Activated CD4-positive, alpha-beta T cell treated with anti-CD3 and anti-CD28 coated beads, Interleukin-2, Interleukin-4, amounts not matched to agents 100 ng/mL and 50 ng/mL, durations not matched to agents 16 hours and 8 hours (primary cell): ENCODE measurements around the gene TOM1L2.

Experiments
- DNase-seq: peaks from one replicate; pipeline ENCODE4 v3.0.0-alpha.2; 2020; ENCODE audit warnings: low spot score

Gene TOM1L2

DNA sequence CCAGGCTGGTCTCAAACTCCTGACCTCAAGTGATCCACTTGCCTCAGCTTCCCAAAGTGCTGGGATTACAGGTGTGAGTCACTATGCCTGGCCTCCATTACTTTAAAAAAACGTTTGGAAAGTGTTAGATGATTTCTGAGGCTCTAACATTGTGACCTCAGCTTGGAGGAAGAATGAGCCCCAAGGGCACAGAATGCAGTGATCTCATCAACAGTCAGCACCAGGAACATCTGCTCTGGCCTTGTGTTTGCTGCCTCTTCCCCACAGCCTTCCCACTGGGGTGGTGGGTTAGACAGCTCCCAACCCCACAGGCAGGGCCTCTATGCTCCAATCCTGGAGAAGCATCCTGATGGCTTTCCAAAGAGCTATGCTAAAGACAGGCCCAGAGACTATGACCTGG, 97.7 kb downstream of the TOM1L2 start:
- no peak for DNase-seq

DNA sequence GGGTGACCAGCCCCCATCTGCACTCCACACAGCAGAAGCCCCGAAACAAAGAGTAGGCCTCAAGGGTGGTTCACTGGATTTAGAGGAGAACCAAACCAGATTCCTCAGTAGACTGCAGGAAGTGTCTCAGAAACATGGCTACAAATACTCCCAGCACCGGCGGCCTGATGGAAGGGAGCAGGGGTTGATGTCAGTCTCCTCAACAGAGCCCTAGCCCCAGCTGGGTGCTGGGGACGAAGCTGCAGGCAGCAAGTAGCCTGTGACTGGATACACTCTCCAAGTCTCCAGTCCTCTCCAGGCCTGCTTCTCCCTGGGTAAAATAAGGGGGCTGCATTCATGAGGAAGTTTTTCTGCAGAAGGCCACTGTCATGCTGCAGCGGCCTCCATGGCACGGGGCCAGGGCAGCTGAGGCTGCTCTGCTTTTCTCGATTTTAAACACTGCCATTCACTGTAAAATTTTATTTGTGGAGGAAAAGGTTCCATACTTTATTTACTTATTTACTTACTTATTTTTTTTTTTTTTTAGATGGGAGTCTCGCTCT, 98.7 kb downstream of the TOM1L2 start:
- DNase-seq = no peak

DNA sequence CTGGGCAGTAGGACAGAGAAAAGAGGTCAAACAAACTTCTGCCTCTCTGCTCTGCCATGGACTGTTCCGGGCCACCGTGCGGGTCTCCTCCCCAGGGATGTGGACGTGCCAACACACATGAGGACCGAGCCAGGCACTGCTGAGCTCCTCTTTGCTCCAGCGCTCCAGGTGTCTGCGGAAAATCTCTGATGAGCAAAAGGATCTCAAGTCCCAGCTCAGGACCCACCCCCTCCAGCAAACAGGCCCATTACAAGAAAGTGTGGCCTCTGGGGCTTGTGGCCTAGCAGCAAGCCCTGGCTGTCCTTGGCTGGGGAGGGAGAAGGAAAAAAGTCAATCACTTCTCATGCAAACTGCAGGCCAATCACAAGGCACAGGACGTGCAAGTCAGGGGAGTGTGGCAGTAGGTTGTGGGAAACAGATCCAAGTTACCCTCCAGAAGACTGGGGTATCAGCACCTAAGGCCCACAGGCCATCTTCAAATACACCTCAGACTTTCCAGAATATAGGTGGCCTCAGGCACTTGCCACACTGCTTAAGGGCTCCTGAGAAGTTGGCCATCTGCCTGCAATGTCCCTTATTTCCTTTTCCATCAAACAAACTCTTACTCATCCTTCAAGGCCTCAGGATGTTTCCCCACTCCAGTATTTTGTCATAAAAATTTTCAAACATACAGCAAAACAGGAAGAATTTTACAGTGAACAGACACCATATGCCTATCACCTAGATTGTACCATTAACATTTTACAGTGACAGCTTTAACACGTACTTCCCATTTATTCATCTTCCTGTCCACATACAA, 99.5 kb downstream of the TOM1L2 start:
- no peak for DNase-seq

DNA sequence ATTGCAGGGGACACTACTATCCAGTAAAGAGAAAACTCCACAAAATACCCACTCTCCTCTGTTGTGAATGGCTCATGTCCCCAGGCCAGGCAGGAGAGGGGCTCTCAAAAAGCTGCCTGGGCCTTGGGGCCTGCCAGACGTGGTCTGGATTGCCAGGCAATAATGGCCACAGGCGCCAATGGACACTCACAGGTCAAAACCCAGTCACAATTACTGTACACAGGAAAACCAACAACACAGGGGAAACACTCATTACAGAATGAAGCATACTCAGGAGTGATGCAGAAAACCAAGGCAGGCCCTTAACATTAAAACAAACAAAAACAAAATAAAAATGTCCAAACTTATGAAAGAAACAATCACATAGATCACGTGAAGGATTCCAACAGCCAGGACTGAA, 100.3 kb downstream of the TOM1L2 start:
- no peak for DNase-seq

DNA sequence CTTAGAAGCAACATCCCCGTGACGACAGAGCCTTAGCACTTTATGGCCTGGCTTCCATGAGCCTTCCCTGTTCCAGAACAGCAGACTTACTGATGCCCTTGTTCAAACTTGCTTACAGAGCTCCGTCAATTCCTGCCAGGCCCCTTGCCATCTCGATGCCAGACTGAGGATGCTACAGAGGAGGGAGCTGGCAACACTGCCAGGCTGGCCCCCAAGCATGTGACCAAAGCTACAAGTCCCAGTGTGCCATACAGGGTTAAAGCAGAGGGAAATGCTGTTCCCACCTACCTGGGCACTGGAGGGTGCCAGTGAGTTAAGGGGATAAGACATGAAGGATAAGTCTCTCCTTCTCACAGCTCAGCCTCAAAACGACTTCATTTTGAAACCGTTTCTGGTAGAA, 102.0 kb downstream of the TOM1L2 start:
- no peak for DNase-seq

DNA sequence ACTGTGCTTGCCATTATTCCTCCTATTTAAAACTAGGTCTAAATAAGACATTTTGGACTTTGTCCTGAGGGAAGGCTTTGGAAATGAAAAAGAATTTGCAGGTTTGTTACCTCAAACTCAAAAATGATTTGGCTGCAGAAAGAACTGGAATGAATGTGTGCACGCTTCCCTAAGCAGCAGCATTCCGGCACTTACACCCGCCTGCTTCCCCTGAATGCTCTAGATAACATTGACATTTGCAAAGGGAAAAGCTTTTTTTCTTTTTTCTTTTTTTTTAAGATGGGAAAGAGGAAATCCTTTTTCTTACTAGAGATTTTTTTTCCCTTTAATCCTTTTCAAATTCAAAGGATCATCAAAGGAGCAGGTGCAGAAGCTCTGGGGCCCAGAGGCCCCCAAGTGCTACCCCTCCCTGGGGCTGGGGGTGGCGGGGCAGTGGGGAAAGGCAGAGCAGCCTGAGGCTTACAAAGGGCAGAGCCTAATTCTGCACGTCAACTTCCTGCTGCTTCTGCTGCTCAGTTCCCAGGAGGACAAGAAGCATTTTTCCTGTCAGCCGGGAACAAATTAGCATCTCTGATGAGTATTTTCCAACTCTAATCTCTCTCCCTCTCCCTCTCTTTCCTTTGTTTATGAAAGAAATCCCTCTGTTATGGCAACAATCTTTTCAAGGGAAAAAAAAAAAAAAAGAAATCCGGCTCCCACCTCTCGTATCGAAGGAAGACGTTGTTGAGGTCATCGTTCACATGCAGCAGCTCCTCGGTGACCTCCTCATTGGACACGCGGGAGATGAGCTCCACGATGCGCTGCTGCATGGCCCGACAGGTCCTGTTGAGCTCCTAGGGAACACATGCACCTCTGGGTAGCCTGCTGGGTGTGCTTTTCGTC, 103.3 kb downstream of the TOM1L2 start:
- no peak for DNase-seq

DNA sequence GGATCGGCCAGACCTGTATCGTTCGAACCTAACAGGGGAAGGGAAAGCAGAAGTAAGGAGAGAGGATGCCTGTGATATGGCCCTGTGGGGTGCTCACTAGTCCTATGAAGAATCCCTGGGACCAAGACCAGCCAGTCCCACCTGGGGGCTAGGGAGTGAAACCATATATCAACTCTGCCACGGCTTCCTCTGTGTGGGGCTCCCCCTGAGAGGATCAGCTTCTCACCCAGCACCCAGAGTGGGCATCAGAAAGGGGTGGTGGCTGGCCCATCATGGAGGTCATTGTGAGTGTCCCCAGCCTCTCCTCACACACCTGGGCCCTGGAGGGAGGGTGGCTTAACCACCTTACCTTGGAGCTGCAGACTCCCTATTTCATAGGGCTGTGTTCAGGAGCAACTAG, 105.3 kb downstream of the TOM1L2 start:
- no peak for DNase-seq

DNA sequence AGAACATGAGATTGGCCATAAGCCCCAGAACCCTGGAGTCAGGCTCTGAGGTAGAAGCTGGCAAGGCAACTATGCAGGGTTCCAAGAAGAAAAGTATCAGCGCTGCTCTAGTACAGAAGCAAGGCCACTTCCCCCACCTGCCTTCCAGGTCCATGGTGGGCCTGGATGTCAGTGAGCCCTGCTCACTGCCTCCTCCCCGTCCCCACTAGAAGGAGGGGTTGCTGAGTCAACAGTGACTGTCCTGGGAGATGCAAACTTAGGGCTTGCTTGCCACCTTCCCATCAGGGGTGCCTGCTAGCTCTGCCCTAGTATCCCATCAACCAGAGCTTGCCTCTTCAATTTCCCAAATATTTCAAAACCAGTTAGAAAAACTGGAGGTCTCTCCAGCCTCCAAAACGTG, 105.8 kb downstream of the TOM1L2 start:
- no peak for DNase-seq

DNA sequence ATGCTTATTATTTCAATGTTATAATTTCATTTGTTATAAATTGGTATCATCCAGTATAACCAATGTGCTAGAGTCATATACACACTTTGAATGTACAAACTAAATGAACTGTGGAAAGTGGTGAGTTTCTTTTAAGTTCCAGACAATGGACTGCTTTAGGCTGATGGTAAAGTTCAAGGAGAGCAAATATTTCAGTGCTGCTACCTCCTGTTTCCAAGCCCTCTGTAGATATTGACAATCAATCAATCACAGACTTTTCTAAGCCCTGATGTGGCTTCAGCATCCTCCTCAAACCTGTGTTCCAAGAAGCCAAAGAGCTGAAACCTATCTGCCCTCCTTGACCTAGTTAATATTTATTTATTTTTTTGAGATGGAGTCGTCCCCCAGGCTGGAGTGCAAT, 107.2 kb downstream of the TOM1L2 start:
- no peak for DNase-seq

DNA sequence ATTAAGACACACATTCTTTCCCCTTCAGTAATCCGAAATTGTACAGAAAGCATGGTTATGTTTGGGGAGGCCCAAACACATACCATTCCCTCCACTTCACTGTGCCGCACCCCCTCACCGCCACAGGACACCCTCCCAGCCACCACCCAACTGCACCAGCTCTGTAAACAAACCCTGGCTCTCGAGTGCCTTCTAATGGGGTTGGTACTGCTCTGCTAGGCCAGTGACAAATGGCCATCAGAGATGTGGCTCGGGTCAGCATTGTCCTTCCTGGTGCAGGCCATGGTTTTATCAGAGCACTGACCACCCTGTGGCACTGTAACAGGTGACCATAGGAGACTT, 111.5 kb downstream of the TOM1L2 start:
- no peak for DNase-seq

DNA sequence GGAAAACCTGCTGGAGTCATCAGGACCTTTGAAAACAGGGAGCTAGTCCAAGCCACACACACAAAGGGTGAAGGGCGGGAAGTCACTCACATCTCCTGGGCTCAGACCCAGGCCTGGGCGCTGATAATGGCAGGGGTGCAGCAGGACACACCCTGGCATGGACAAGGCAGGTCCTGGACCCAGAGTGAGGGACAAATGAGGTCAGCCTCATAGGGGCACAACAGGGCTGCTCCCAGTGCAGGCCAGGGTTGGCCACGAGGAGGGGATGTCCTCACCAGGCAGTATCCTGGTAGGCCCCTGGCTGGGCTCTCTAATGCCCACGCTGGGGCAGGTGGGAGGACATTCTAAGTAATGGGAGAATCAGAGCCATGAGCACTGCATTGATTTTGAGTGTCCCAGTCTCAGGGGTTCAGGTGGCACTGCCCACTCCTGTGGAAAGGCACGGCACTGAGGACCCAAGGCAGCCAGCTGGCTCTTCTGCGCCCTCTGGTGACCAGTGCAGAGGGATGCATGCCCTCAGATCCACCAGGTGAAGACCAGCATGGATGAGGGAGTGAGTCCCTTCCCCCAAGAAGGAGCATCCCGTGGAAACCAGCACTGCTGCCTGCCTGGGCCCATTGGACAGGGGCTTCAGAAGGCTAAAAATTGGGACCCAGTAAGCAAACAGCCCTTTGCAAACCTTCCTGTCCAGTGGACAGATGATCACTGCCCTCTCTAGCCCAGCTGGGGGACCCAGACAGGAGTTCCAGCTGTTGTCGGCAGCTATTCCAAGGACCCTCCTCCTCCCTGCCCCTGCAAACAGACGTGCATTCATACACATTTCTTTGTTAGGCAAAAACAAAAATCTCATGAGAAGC, 112.1 kb downstream of the TOM1L2 start:
- peak; percentile 72 for DNase-seq

DNA sequence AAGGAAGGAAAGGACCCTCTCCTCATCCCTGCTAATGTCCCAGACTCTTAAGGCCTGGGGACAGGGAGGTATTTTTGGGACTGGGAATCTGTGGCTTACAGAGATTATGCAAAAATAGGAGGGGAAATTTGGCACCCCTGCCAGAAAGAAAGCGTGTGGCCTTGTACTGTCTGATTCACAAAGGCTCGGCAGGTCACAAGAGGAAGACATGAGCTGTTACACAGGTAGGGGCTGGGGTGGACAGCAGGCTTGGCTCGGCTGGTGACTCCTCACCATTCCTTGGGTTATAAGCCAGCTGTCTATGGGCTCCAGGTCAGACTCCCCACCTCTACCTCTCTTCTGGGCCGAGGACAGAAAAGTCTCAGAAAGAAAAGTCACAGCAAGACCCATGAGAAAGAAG, 114.7 kb downstream of the TOM1L2 start:
- DNase-seq = no peak

DNA sequence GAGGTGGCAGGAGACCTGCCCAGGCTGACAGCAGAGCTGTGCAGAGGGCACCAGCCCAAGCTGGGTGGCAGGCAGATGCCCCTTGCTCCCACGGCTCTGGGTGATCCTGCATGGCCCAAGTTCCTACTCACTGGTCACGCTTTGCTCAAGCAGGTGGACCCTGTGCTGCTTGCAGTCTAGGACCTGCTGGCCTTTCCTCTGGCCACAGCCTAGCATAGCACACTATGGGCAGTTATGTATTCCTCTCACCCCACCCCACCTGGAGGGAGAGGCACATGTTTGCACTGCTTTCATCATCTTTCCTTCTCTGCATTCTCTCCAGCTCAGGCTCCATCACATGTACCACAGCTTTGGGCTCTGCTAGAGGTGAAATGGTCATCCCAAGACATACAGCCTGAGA, 115.8 kb downstream of the TOM1L2 start:
- DNase-seq = no peak

DNA sequence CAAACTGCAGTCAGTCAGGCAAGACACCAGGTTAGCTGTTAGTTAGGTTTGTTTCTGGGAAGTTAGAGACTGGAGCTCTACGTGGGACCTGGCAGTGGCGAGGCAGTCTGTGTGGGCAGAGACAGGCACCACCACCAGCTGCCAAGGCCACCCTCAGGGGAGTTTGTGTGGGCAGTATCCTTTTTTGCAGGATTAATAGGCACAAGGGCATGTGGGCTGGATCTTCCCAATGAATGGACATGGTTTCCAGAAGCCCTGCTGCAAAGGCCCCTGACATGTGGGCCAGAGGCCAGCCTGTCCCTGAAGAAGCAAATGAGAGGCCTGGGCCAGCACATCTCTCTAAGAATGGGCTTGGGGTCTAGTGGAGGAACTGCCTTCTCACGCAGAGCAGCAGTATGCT, 116.2 kb downstream of the TOM1L2 start:
- no peak for DNase-seq

DNA sequence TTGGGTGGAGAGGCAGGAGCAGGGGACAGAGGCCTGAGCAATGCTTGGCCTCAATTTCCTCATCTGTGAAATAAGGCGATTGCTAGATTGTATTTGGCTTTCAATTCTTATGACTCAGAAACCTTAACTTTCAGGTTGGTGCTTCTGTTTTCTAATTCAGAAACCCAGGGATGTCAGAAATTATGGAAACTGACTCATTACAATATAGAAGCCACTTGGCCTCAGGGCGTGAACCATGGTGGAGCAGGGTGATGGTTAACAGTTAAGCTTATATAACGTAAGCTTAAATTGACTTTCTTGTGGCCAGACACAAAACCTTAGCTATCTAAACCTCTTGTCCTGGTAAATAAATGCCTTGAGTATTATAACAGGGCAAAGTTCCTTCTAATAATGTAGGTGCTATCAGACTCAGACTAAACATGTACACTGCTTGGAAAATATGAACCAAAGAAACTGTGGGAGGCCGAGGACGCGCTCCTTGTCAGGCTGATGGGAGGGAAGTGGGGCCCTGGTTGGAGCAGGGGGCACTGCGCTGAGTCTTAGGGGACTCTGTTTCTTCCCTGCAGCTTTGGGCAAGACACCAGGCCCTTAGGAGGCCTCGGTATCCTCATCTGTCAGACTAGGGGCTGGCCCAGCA, 118.3 kb downstream of the TOM1L2 start:
- DNase-seq = peak; percentile 92

DNA sequence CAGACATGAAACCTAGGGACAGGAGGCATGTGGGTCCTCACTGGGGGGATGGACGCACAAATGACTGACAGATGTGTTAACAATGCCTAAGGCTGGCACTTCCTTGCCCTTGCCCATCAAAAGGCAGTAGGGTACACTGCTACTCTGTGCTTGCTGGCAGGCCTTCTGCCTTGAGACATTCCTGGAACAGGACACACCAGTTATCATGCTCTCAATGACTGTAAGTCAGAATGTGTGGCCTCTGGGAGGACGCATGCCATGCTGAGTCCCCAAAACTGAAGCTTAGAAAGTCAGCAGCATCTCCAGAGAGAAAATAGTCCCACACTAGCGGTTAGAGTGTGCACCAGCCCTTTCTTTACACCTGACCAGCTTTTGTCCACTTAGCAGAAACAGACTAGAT, 119.3 kb downstream of the TOM1L2 start:
- peak; percentile 47 for DNase-seq

DNA sequence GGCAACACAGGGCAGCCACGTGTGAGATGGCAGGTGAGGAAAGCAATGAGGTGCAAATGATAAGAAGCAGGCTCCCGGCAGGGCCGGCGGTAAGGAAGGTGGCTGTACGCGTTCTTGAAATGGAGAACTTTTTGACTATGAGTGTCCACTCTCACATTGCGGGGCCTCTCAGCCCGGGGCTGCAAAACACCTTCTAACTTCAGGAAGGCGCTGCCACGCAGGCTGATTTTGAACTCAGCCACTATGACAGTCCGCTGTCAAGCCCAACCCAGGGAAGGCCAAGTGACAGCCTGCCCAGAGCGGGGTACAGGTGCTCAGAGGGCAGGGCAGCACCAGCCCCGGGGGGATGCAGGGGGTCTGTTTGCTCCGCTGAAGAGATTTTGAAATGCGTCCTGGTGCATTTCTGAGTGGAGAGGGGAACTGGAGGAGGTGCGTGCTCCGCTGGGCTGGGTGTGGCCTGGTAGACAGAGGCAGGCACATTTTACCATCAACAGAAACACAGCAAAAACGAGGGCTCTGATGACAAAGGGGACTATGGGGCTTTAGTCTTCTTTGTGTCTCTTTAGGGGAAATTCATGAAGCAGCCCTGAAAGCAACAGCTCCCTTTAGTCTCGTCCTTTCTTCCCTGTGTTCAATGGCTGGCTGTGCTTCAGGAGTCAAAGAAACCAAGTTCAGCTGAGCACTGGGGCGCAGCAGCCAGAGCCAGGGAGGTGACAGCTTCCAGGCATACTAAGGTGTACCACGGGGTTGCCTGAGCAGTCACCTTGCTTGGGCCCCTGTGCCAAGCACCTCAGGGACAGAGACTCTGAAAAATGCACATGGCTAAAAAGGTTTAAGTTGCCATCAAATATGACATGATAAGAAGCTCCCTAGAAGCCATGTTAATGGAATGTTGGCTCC, 120.8 kb downstream of the TOM1L2 start:
- no peak for DNase-seq

DNA sequence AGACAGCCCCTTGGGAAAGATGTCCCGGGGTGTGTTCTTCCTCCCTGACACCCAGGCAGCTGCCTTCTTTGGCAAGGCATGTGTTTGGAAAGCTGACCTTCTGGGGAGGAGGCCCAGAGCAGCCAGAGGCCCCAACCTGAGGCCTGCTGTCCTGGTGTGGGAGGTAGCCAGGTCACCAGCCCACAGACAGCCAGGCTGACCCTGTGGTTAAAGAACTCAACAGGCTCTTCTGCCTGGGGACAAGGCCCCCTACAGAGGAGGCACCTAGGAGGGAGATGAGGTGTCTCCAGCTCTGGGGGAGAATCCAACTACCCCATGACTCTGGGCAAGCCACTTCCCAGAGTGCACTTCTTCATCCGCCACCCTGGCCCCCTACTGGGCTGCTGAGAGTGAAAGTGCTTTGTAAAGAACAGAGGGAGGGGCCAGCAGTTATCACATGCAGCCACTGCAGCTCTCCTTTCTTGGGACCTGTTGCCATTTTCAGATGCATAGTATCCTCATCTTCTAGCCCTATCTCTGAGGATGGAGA, 122.3 kb downstream of the TOM1L2 start:
- DNase-seq = peak; percentile 85

DNA sequence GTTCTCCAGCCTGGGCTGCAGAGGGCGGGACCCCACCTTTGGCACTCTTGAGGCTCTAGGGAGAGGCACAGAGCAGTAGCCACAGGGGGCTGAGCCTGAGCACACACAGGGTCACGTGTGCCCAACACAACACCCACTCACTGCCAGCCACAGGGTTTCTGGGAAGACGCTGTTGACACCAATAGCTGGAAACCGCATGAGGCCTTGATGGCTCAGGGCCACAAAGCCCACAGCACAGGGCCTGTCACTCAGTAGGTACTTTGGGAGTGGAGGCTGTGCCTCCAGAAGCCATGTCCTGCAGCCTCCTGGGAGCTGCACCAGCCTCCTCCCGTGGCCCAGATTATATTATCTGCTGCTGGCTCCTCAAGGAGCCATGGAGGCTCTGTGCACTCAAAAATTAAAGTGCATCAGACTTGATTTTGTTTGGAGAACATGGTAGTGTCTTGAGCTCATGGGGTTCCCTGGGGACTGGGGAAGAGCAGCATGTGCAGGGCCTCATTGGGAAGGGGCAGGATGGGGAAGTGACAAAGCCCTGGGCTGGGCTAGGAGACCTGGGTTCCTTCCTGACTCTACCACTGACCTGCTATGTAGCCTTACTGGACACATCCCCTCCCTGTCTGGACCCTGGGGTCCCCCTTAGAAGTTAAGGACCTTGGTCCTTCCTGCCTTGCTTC, 122.9 kb downstream of the TOM1L2 start:
- peak; percentile 96 for DNase-seq
